Endodermal cell (in vitro differentiated cells): ENCODE measurements around the gene B4GALT1. TPM values are rescaled to one million over a fixed set of nuclear protein-coding genes. Genes with fewer than 3 reads are reported as not detected.

Experiments used
- DNase-seq: peaks from one replicate; pipeline ENCODE4 v3.0.0-alpha.2; 2017
- H3K27ac ChIP-seq: 2 replicates; pipeline ENCODE4 v1.5.1; 2013; ENCODE audit warnings: mild to moderate bottlenecking, low read depth, low read length, moderate library complexity
- H3K27me3 ChIP-seq: 2 replicates; pipeline ENCODE4 v1.6.1; 2013; ENCODE audit warnings: mild to moderate bottlenecking, low read length, moderate library complexity; ENCODE audit not compliant: insufficient read depth, control insufficient read depth, poor library complexity, severe bottlenecking
- H3K36me3 ChIP-seq: 2 replicates; pipeline ENCODE4 v1.7.0; 2013; ENCODE audit warnings: mild to moderate bottlenecking, low read length, moderate library complexity; ENCODE audit not compliant: control insufficient read depth, insufficient read depth
- H3K4me1 ChIP-seq: one replicate; pipeline ENCODE4 v1.7.0; 2013; ENCODE audit warnings: low read length; ENCODE audit not compliant: control insufficient read depth, insufficient read depth
- H3K4me3 ChIP-seq: 2 replicates; pipeline ENCODE4 v1.5.1; 2013; ENCODE audit warnings: mild to moderate bottlenecking, low read length, moderate library complexity
- H3K9ac ChIP-seq: 2 replicates; pipeline ENCODE4 v1.6.1; 2013; ENCODE audit warnings: mild to moderate bottlenecking, low read length, moderate library complexity; ENCODE audit not compliant: poor library complexity, severe bottlenecking; ENCODE audit errors: extremely low read depth
- H3K9me3 ChIP-seq: 2 replicates; pipeline ENCODE4 v1.6.1; 2013; ENCODE audit warnings: mild to moderate bottlenecking, low read length, moderate library complexity; ENCODE audit not compliant: control insufficient read depth
- H3K27ac Mint-ChIP-seq: 2 replicates; pipeline ENCODE4 v1.8.0; 2020; ENCODE audit warnings: mixed read lengths
- H3K27me3 Mint-ChIP-seq: 2 replicates; pipeline ENCODE4 v1.8.0; 2021; ENCODE audit warnings: mild to moderate bottlenecking, mixed read lengths; ENCODE audit not compliant: insufficient read depth
- H3K36me3 Mint-ChIP-seq: 2 replicates; pipeline ENCODE4 v1.8.0; 2020; ENCODE audit warnings: low read depth, mixed read lengths
- H3K4me1 Mint-ChIP-seq: 2 replicates; pipeline ENCODE4 v1.8.0; 2020; ENCODE audit warnings: mixed read lengths
- H3K4me3 Mint-ChIP-seq: 2 replicates; pipeline ENCODE4 v1.8.0; 2020; ENCODE audit warnings: mild to moderate bottlenecking, moderate library complexity, mixed read lengths
- H3K9me3 Mint-ChIP-seq: 2 replicates; pipeline ENCODE4 v1.8.0; 2020; ENCODE audit warnings: mild to moderate bottlenecking, mixed read lengths
- WGBS, 2 experiments: methylation state at CpG; one replicate each; pipeline versions ENCODE4 v1.1.5 to v1.1.7; 2013; ENCODE audit warnings: missing lambda C conversion rate in 2 of 2, mixed read lengths in 1 of 2; ENCODE audit not compliant: insufficient coverage in 1 of 2, insufficient read length in 1 of 2; 5-methylcytosine and 5-hydroxymethylcytosine counted together
- total RNA-seq, 2 donors: library from RNA; stranded (reverse); fragmentation: NEBNext Ultra II Directional in 1 of 2; extraction: Animal tissue kit (Norgen Biotek cat#: 25700) in 1 of 2; gene quantifications; 2 replicates in 1 of 2; 3 replicates in 1 of 2; pipeline ENCODE4 v1.2.1, GENCODE V29; 2021
- TF ChIP-seq, protein P1 (sequence below): fragments of 200-600 bp; sonication (generic); conservative IDR thresholded peaks from 2 replicates; pipeline ENCODE4 v1.5.0; 2021; ENCODE audit warnings: antibody characterized with exemption, mild to moderate bottlenecking

Gene B4GALT1
- total RNA-seq, 2 donors from 2014 or later: 62.9 to 92.6 TPM

GRCh38 chr9:33196736-33197135 is 29.6 kb upstream of the B4GALT1 start:
- Histone ChIP-seq H3K9me3 (no peaks in the 10 kb centered on the region), H3K4me3 (no peak overlapping the region), H3K9ac (no peak overlapping the region), H3K27ac (no peak overlapping the region), H3K27me3 (no peaks in the 10 kb centered on the region), H3K36me3 (no peaks in the 10 kb centered on the region), H3K4me1 (no peaks in the 10 kb centered on the region)
- 90 to 100% methylated on average over 1 of the region's 1 CpG for WGBS, 2 experiments
- DNase-seq: no peak
- no peak overlapping the region for H3K27ac Mint-ChIP-seq
- no peaks in the 10 kb centered on the region for H3K36me3 Mint-ChIP-seq
- no peaks in the 10 kb centered on the region for H3K27me3 Mint-ChIP-seq
- H3K4me3 Mint-ChIP-seq: no peak overlapping the region
- H3K4me1 Mint-ChIP-seq: peaks cover 8% of the 10 kb centered on the region
- TF ChIP-seq, protein P1, sequence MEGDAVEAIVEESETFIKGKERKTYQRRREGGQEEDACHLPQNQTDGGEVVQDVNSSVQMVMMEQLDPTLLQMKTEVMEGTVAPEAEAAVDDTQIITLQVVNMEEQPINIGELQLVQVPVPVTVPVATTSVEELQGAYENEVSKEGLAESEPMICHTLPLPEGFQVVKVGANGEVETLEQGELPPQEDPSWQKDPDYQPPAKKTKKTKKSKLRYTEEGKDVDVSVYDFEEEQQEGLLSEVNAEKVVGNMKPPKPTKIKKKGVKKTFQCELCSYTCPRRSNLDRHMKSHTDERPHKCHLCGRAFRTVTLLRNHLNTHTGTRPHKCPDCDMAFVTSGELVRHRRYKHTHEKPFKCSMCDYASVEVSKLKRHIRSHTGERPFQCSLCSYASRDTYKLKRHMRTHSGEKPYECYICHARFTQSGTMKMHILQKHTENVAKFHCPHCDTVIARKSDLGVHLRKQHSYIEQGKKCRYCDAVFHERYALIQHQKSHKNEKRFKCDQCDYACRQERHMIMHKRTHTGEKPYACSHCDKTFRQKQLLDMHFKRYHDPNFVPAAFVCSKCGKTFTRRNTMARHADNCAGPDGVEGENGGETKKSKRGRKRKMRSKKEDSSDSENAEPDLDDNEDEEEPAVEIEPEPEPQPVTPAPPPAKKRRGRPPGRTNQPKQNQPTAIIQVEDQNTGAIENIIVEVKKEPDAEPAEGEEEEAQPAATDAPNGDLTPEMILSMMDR: no peak
- peaks cover 4% of the 10 kb centered on the region for H3K9me3 Mint-ChIP-seq

- Mint-ChIP-seq H3K4me3 (no peak overlapping the region), H3K9me3 (peaks cover 4% of the 10 kb centered on the region), H3K27me3 (peaks cover 3% of the 10 kb centered on the region), H3K27ac (no peak overlapping the region), H3K36me3 (no peaks in the 10 kb centered on the region), H3K4me1 (peaks cover 8% of the 10 kb centered on the region)
- 93% methylated on average over 3 of the region's 3 CpGs; no CpG with 5 or more reads in 1 of the 2 experiments for WGBS, 2 experiments
- TF ChIP-seq, protein P1: no peak
- Histone ChIP-seq H3K4me3 (no peak overlapping the region), H3K27ac (no peak overlapping the region), H3K27me3 (no peaks in the 10 kb centered on the region), H3K4me1 (no peaks in the 10 kb centered on the region), H3K36me3 (no peaks in the 10 kb centered on the region), H3K9ac (no peak overlapping the region), H3K9me3 (no peaks in the 10 kb centered on the region)
- no peak for DNase-seq
Observed at GRCh38 chr9:33193818-33194217, 26.7 kb upstream of the B4GALT1 start.

- Histone ChIP-seq H3K27ac (no peak overlapping the region), H3K4me3 (no peak overlapping the region), H3K9ac (no peak overlapping the region), H3K9me3 (no peaks in the 10 kb centered on the region), H3K4me1 (no peaks in the 10 kb centered on the region), H3K27me3 (no peaks in the 10 kb centered on the region), H3K36me3 (no peaks in the 10 kb centered on the region)
- no peak for DNase-seq
- 87% methylated on average over 3 of the region's 3 CpGs for WGBS, 2 experiments
- peaks cover 10% of the 10 kb centered on the region for H3K4me1 Mint-ChIP-seq
- H3K27me3 Mint-ChIP-seq: peaks cover 4% of the 10 kb centered on the region
- TF ChIP-seq, protein P1: no peak
- no peaks in the 10 kb centered on the region for H3K36me3 Mint-ChIP-seq
- peaks cover 4% of the 10 kb centered on the region for H3K9me3 Mint-ChIP-seq
- no peak overlapping the region for H3K4me3 Mint-ChIP-seq
- no peak overlapping the region for H3K27ac Mint-ChIP-seq
Observed at GRCh38 chr9:33192493-33193255, 25.5 kb upstream of the B4GALT1 start.
